Stimulated activated CD4-positive, alpha-beta T cell treated with anti-CD3 and anti-CD28 coated beads, Interleukin-15, amount 100 ng/mL, for 24 hours (primary cell): Measurements from ENCODE around the gene GNL2.
"Not testable (repeated sequence)": the region's sequence is repeated elsewhere in the genome, so short reads cannot be mapped to it uniquely, and the experiment has no call there.

Experiments used
- DNase-seq: peaks from one replicate; pipeline ENCODE4 v3.0.0-alpha.2; 2020

The GNL2 gene

DNA sequence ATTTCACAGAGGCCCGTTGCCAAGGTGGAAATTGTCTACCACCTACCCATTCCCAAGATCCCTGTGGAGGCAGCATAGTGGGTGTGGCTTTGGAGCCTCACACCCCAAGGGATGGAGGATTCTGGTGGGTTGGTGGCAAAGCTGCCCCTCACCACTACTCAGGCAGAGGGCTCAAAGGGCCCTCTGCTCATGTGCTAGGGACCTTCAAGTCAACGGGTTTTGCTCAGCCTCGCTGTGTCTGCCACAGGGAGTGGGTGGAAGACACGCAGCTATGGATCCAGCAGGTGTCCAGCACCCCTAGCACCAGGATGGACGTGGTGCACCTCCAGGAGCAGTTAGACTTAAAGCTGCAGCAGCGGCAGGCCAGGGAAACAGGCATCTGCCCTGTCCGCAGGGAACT lies 36.7 kb downstream of the GNL2 start:
- DNase-seq = no peak

DNA sequence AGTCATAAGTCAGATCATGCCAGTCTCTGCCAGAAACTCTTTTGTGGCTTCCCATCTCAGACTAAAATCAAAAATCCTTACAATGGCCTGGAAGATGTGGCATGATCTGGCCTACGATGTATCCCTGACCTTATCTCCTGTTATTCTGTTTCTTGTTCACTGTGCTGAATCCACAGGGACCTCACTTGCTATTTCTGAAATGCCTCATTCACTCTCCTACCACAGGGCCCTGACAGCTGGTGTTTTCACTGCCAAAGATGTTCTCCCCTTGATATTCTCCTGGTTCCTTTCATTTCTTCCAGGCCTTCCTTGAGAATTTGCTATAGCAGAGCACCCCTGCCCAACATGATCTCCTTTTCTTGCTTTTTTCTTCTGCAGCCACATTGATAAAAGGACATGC lies 37.3 kb downstream of the GNL2 start:
- DNase-seq = no peak

DNA sequence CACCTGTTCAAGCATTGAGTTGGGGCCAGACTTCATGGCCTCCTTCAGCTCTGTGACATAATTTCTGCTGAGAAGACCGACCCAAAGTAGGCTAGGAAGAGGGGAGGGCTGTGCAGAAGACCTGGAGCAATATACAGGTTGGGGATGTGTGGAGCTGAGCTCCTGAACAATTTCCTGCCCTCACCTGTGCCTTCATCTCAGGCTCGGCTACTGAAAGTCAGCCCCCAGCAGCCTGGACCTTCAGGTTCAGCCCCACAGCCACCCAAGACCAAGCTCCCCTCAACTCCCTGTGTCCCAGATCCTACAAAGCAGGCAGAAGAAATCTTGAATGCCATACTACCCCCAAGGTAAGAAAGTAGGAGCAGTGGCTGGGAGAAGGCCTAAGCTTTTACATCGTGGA lies 38.3 kb downstream of the GNL2 start:
- no peak for DNase-seq

DNA sequence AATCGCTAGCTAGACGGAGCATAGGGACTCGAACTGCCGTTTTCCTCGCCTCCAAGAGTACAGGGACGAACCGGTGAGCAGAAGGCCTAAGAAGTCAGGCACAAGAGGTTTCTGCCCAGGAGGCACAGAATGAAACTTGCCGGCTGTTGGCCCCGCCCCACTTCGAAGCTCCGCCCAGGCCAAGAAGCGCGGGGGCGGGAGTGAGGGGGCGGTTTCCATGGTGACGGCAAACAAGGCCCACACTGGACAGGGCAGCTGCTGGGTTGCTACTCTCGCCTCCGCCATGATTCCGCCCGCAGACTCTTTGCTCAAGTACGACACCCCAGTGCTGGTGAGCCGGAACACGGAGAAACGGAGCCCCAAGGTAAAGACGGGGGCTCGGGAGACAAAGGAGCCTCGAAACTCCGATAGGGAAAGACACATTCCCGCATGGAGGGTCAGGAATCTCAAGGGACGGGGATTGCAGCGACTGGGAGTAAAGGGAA lies 39.0 kb downstream of the GNL2 start, which contains the start of gene DNALI1:
TSS of gene DNALI1 (plus strand) at position 229 of the 485 bp plus-strand sequence. CDS start at position 284, 55 bp downstream.
- peak; percentile 41 for DNase-seq

DNA sequence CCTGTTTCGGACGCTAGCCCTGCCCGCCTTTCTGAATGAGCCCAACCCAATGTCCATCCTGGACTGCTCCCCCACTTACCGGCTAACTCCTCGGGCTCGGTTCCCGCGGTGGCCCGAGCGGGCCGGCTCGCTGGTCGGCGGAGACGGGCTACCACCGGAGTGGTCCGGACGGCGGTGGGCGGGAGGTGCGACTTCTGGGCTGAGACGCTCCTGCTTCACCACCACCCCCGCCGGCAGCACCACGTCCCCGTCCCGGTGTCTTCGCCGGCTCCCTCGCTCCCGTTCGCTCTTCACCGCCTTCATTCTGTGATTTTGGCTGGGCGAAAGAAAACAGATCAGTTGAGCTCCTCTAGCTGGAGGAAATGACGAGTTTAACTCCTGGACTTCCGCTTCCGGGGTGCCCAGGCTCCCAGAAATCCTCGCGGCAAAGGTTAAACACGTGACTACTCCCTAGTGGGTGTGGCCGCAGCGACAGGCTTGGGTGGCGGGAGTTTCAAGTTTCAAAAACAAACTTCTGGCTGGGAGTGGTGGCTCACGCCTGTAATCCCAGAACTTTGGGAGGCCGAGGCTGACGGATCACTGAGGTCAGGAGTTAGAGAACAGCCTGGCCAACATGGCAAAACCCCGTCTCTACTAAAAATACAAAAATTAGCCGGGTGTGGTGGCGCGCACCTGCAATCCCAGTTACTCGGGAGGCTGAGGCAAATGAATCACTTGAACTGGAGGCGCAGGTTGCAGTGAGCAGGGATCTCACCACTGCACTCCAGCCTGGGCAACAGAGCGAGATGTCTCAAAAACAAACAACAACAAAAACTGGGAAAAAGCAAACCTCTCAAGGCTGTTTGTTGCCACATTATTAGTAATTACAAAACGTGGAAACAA lies 41.6 kb downstream of the GNL2 start, which contains the start of gene SNIP1:
TSS of gene SNIP1 (minus strand) at position 367 of the 882 bp plus-strand sequence. CDS start at position 303, 64 bp downstream.
- peak; percentile 92 for DNase-seq

DNA sequence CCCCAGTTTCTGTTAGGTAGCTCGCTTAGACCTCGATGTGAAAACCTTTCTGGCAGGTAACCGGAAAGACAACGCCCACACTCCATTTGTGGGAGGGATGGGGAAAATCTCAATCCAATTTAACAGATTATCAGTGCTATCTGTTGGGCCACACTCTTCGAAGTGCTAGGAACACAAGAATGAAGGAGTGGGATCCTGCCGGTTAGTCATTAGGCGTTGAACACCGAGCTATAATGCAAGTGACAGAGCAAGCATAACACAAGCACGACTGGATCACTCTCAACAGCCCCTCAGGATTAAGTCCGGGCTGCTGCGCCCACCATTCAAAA lies 42.2 kb downstream of the GNL2 start:
- DNase-seq = peak; percentile 20

DNA sequence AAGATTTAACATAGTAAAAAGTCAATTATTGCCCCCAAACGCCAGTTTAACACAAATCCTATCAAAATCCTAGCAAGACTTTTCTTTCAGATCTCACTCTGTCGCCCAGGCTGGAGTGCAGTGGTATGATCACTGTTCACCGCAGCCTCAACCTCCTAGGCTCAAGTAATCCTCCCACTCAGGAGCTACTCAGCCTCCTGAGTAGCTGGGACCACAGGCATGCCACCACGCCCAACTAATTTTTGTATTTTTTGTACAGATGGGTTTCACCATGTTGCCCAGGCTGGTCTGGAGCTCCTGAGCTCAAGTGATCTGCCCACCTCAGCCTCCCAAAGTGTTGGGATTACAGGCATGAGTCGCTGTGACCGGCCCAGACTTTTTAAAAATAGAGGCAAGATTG lies 46.4 kb downstream of the GNL2 start:
- no peak for DNase-seq

DNA sequence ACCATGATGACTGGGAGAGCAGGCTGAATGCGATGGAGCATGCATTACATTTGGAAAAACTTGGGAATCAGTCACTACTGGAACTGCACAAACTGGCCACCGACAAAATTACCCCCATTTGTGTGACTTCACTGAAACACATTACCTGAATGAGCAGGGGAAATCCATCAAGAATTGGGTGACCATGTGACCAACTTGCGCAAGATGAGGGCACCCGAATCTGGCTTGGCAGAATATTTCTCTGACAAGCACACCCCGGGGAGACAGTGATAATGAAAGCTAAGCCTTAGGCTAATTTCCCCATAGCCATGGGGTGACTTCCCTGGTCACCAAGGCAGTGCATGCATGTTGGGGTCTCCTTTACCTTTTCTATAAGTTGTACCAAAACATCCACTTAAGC lies 50.7 kb downstream of the GNL2 start:
- DNase-seq = no peak

DNA sequence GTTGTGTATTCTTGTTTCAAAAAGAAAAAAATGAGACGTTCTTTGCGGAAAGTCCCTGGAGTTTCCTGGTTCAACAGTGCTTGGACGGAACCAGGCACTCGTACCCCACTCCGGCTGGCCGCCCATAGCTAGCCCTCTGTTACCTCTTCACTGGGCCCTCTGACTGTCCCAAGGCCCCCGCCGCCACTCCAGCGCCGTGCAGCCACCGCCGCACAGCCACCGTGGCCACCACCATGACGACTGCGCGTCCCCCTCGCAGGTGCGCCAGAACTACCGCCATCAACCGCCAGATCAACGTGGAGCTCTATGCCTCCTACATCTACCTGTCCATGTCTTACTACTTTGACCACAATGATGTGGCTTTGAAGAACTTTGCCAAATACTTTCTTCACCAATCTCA lies 51.2 kb downstream of the GNL2 start:
- DNase-seq = no peak

DNA sequence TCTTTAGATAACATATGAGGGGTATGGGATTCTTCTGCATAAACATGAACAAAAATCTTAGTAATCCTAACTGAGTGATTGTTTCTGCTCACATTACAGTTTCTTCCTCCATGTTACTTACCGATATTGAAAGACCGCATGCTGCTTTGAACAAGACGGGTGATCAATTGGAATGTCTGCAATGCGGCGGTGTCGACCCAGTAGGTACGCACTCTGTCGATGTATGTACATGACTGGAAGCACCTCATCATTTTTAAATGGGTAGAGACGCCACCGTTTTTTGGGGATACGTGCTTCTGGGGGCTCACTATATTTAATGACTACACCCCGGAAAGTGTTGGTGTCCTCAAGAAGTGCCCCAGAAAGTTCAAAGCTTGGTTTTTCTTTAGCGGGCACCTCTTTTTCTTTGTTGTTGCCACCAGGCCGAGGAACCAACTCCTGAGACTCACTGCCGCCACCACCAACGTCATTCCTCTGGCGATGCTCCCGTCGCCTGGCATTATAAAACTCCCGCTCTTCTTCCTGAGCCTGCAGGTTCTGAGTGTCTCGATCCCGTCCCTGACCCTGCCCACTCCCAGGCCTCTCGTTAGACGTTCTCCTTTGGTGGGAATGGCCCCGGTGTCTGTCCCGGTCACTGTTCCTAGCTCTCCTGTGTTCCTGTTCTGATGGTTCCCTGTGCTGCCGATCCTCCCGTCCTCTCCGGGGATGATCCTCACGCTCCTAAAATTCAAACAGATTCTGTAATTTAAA lies 55.5 kb downstream of the GNL2 start:
- no peak for DNase-seq

DNA sequence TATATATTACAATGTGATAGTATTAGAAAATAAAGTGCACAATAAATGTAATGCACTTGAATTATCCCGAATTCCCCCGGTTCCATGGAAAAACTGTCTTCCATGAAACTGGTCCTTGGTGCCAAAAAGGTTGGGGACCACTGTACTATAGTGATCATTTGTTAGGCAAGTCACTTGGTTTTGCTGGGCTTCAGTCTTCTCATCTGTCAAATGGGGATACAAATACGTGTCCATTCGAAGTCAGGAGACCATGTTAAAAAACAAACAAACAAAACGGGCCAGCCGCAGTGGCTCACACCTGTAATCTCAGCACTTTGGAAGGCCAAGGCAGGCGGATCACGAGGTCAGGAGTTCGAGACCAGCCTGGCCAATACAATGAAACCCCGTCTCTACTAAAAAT lies 56.6 kb downstream of the GNL2 start:
- not testable (repeated sequence) for DNase-seq

DNA sequence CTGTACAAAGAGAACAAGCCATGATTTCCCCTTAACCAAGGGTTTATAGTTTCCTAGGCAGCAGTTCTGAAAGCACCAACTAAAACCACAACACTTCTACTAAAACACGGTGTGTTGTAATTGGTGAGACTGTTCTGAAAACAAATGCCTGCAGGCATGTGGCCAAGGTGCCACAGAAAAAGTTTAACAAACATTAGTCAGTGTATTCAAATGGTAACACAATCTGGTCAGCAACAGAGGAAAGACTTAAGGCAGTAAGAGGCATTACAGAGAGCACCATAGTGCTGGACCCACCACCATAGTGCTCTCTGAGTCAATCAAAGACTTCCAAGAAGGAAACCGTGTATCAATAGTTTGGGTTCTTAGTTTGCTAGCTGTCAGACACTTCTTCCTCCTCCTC lies 58.4 kb downstream of the GNL2 start:
- no peak for DNase-seq

DNA sequence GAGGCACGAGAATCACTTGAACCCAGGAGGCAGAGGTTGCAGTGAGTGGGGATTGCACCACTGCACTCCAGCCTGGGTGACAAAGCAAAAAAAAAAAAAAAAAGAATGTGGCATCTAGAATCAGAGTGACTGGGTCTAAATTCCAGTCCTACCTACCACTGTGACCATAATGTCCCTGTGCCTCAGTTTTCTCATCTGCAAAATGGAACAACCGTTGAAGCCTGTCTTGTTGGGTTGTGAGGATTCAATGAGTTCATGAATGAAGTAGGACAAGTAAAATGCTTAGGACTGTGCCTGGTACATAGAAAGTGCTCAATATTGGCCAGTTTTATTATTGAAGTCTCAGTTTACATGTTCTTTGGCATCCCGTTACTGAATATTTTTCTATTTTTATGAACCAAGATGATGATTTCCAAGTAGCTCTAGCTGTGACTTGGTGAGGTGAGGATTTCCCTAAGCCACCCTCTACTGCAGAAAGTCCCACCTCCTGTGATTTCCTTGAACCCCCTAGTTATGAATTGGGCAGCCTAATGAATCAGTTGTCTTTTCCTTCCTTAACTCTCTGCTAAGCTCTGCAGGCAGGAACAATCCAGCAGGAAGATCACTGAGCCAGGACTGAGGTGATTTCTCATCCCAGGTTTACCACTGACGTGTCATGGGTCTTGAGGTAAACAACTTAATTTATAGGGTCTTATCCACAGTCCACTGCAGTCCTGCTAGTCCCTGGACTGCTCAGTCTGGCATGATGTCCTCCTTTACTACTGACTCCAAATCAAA lies 62.2 kb downstream of the GNL2 start:
- DNase-seq = no peak

DNA sequence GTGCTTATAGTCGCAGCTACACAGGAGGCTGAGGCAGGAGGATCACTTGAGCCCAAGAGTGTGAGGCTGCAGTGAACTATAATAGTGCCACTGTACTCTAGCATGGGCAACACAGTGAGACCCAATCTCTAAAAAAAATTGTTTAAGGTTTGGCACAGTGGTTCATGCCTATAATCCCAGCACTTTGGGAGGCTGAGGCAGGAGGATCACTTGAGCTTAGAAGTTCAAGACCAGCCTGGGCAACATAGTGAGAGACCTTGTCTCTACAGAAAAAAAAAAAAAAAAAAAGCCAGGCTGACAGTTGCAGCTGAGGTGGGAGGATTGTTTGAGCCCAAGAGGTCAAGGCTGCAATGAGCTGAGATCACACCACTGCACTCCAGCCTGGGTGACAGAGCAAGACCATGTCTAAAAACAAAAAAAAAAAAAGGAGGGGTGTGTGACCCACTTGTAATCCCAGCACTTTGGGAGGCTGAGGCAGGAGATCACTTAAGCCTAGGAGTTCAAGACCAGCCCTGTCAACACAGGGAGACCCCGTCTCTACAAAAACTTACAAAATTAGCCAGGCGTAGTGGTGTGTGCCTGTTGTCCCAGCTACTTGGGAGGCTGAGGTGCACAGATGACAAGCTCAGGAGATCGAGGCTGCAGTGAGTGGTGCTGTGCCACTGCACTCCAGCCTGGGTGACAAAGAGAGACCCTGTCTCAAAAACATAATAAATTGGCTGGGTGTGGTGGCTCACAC lies 63.1 kb downstream of the GNL2 start:
- DNase-seq = not testable (repeated sequence)

DNA sequence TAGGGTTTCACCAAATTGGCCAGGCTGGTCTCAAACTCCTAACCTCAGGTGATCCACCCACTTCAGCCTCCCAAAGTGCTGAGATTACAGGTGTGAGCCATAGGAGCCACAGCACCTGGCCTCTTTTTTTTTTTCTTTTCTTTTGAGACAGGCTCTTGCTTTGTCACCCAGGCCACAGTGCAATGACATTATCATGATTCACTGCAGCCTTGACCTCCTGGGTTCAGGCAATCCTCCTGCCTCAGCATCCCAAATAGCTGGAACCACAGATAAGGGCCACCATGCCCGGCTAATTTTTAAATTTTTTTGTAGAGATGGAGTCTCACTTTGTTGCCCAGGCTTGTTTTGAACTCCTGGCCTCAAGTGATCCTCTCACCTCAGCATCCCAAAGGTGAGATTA lies 65.8 kb downstream of the GNL2 start:
- DNase-seq = not testable (repeated sequence)

DNA sequence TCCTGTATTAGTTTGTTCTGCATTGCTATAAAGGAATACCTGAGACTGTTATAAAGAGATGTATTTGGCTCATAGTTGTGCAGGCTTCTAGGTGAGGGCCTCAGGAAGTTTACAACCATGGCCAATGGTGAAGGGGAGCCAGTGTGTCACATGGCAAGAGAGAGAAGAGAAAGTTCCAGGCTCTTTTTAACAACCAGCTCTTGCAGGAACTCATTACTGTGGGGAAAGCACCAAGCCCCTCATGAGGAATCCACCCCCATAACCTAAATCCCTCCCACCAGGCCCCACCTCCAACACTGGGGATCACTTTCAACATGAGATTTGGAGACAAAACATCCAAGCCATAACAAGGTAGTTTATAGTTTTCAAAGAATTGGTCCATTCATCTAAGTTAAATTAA lies 76.1 kb downstream of the GNL2 start:
- DNase-seq = no peak

DNA sequence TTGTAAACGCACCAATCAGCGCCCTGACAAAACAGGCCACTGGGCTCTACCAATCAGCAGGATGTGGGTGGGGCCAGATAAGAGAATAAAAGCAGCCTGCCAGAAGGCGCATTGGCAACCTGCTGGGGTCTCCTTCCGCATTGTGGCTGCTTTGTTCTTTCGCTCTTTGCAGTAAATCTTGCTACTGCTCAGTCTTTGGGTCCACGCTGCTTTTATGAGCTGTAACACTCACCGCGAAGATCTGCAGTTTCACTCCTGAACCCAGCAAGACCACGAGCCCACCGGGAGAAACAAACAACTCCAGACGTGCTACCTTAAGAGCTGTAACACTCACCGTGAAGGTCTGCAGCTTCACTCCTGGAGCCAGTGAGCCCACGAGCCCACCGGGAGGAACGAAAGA lies 76.8 kb downstream of the GNL2 start:
- peak; percentile 48 for DNase-seq

DNA sequence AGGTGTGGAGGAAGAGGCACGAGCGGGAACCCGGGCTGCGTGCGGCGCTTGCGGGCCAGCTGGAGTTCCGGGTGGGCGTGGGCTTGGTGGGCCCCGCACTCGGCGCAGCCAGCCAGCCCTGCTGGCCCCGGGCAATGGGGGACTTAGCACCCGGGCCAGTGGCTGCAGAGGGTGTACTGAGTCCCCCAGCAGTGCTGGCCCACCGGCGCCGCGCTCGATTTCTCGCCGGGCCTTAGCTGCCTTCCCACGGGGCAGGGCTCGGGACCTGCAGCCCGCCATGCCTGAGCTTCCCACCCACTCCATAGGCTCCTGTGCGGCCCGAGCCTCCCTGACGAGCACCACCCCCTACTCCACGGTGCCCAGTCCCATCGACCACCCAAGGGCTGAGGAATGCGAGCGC lies 77.5 kb downstream of the GNL2 start:
- DNase-seq = not testable (repeated sequence)

DNA sequence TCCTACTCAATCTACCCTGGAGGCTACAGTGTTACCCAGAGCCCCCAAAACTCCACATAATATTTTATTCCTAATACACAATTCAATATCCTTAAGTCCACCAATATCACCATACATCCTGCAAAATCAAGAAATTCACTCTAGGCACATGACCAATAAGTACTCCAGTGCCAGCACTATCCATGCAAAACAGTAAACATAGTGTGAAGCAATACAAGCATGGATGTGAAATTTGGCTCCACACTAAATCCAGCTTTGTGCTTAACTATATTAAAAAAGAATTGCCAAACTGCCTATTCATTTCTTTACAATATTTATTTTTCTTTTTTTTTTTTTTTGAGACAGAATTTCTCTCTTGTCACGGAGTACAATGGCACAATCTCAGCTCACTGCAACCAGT lies 78.2 kb downstream of the GNL2 start:
- DNase-seq = no peak
